Prostate gland (tissue), 2 donors: ENCODE measurements around the gene KAZN. TPM values are rescaled to one million over a fixed set of nuclear protein-coding genes. Genes with fewer than 3 reads are reported as not detected.

ENCODE experiments used
- DNase-seq: peaks from one replicate; pipeline ENCODE4 v3.0.0-alpha.2; 2019; ENCODE audit warnings: low spot score
- H3K27ac ChIP-seq, 2 donors: fragments of 200-600 bp; sonication (generic); 2 replicates each; pipeline ENCODE4 v1.5.1; 2017 to 2019
- H3K27me3 ChIP-seq: fragments of 200-600 bp; sonication (generic); replicated peaks from 2 replicates; pipeline ENCODE4 v1.5.1; 2019; ENCODE audit not compliant: insufficient read depth
- H3K36me3 ChIP-seq, 2 donors: fragments of 200-600 bp; sonication (generic); 1 replicate in 1 of 2; 2 replicates in 1 of 2; pipeline versions ENCODE4 v1.5.1 to v1.8.1; 2017 to 2019
- H3K4me1 ChIP-seq: fragments of 200-600 bp; sonication (generic); replicated peaks from 2 replicates; pipeline ENCODE4 v1.5.1; 2019
- H3K4me3 ChIP-seq, 2 donors: fragments of 200-600 bp; sonication (generic); 2 replicates each; pipeline ENCODE4 v1.5.1; 2017 to 2019
- H3K9me3 ChIP-seq: fragments of 200-600 bp; sonication (generic); 2 replicates; pipeline ENCODE4 v1.5.1; 2017
- POLR2A ChIP-seq: fragments of 450-650 bp; IDR thresholded peaks from one replicate; pipeline ENCODE4 v1.6.1; 2016; ENCODE audit warnings: antibody characterized with exemption, mild to moderate bottlenecking
- POLR2AphosphoS5 ChIP-seq: sonication (generic); formaldehyde crosslinking; IDR thresholded peaks from one replicate; pipeline ENCODE4 v1.6.1; 2017; ENCODE audit warnings: antibody characterized with exemption
- WGBS: methylation state at CpG from one replicate; pipeline ENCODE4 v1.1.5; 2018; 5-methylcytosine and 5-hydroxymethylcytosine counted together
- intact Hi-C: fragments of 100-400 bp; cut with DNase I; formaldehyde crosslinking; loops from one replicate; pipeline ENCODE4 v1.14.2; 2022
- total RNA-seq, 2 donors: library from RNA; depleted of rRNA; stranded (reverse); fragments of >200 nt; gene quantifications; one replicate each; pipeline ENCODE4 v1.1.0, GENCODE V29; 2016
- TF ChIP-seq, protein P1 (sequence below), 4 experiments: fragments of 200-600 bp in 2 of 4; fragments of 450-650 bp in 2 of 4; sonication (generic) in 2 of 4; IDR thresholded peaks; 1 replicate in 3 of 4; 2 replicates in 1 of 4; pipeline ENCODE4 v1.5.1; 2016 to 2019; ENCODE audit warnings: antibody characterized with exemption in 4 of 4, mild to moderate bottlenecking in 2 of 4, moderate library complexity in 2 of 4

Gene KAZN
- total RNA-seq, 2 donors from 2014 or later, result 8.3 to 12.7 TPM

DNA sequence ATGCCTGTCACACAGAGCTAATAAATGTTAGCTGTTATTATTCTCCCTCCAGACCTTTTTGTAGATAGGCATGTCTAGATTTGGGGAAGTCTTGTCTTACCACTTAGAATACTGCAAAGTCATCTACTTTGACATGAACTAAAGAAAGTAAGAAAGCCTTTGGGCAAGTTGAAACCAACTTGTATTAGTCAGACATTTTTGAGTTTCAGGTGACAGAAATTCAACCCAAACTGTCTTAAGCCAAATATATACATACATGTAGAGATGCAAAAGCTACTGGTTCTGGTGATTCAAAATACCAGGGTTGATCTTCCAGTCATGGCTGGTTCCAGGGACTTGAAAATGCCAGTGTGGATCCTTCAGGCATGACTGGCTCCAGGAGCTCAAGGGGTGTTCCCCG is 278.3 kb downstream of the KAZN start:
- intact Hi-C loops, result no loop called here
- Histone ChIP-seq H3K36me3 (no peaks in the 10 kb centered on the region), H3K27me3 (no peaks in the 10 kb centered on the region), H3K9me3 (no peaks in the 10 kb centered on the region), H3K27ac (no peak overlapping the region), H3K4me1 (no peaks in the 10 kb centered on the region), H3K4me3 (no peak overlapping the region)
- no peak for DNase-seq
- WGBS, result 93% methylated on average over 1 of the region's 1 CpG
- TF ChIP-seq POLR2AphosphoS5 (no peak), POLR2A (no peak)
- TF ChIP-seq, protein P1, sequence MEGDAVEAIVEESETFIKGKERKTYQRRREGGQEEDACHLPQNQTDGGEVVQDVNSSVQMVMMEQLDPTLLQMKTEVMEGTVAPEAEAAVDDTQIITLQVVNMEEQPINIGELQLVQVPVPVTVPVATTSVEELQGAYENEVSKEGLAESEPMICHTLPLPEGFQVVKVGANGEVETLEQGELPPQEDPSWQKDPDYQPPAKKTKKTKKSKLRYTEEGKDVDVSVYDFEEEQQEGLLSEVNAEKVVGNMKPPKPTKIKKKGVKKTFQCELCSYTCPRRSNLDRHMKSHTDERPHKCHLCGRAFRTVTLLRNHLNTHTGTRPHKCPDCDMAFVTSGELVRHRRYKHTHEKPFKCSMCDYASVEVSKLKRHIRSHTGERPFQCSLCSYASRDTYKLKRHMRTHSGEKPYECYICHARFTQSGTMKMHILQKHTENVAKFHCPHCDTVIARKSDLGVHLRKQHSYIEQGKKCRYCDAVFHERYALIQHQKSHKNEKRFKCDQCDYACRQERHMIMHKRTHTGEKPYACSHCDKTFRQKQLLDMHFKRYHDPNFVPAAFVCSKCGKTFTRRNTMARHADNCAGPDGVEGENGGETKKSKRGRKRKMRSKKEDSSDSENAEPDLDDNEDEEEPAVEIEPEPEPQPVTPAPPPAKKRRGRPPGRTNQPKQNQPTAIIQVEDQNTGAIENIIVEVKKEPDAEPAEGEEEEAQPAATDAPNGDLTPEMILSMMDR (IDR thresholded peaks at IDR 0.05), result no peak

DNA sequence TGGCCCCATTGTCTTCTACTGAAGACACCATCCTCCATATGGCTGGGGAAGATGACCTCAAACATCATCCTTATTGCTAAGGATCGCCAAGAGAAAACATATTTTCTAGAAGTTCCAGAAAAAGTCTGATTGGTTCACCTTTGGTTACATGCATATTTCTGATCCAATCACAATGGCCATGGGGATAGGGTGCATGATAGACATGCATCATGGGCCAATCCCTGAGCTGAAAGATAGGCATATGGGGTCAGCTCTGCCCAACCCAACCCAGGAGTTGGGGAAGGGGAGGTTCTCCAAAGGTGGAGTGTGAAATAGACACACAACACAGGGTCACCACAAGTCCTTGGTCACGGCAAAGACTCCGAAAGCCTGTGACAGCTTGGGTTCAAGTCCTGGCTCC is 278.7 kb downstream of the KAZN start:
- 92% methylated on average over 3 of the region's 3 CpGs for WGBS
- Histone ChIP-seq H3K9me3 (no peaks in the 10 kb centered on the region), H3K27ac (no peak overlapping the region), H3K4me1 (no peaks in the 10 kb centered on the region), H3K36me3 (no peaks in the 10 kb centered on the region), H3K4me3 (no peak overlapping the region), H3K27me3 (no peaks in the 10 kb centered on the region)
- TF ChIP-seq, protein P1 (IDR thresholded peaks at IDR 0.05), result no peak
- no peak for TF ChIP-seq POLR2AphosphoS5
- TF ChIP-seq POLR2A, result no peak
- intact Hi-C loops, result no loop called here
- DNase-seq, result no peak

DNA sequence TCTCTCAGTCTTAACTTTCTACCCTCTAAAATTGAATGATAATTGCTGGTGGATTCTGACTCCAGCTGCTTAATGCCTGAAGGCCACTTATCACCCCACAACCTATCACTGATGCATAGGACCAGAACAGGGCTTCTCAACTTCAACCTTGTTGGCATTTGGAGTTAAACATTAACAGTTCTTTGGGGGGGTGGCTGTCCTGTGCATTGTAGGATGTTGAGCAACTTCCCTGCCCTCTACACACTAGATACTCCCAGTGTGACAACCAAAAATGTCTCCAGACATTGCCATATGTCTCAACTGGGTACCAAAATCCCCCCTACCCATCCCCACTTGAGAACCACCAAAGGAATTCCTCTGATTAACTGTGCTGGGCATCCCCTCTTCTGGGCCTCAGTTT is 279.6 kb downstream of the KAZN start:
- TF ChIP-seq POLR2AphosphoS5 (no peak), POLR2A (no peak)
- TF ChIP-seq, protein P1 (IDR thresholded peaks at IDR 0.05), result no peak
- H3K27me3 ChIP-seq, result peaks cover 3% of the 10 kb centered on the region
- no peak overlapping the region for H3K4me3 ChIP-seq
- intact Hi-C loops, result no loop called here
- H3K9me3 ChIP-seq, result no peaks in the 10 kb centered on the region
- H3K4me1 ChIP-seq, result no peaks in the 10 kb centered on the region
- H3K27ac ChIP-seq, result no peak overlapping the region
- no peak for DNase-seq
- H3K36me3 ChIP-seq, result no peaks in the 10 kb centered on the region

DNA sequence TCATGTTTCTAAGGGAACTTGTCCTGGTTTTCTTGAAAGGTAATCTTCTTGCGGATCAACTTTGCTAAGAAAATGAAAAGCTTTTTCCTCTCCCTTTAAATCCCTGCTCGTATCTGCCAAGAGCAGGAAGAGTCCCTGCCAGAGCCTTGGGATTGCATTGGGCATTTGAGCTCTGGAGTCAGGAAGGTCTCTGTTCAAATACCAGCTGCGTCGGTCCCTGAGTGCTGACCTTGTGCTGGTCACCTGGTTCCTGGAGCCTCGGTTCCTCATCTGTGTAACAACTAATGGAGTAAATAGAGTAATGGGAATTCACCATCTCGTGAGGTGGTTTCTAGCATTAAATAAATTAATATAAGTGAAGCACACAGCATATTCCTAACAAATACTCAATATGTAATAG is 280.5 kb downstream of the KAZN start:
- Histone ChIP-seq H3K9me3 (no peaks in the 10 kb centered on the region), H3K27ac (no peak overlapping the region), H3K27me3 (peaks cover 3% of the 10 kb centered on the region), H3K4me3 (no peak overlapping the region), H3K36me3 (no peaks in the 10 kb centered on the region), H3K4me1 (no peaks in the 10 kb centered on the region)
- 93% methylated on average over 6 of the region's 6 CpGs for WGBS
- intact Hi-C loops, result no loop called here
- no peak for TF ChIP-seq POLR2A
- TF ChIP-seq POLR2AphosphoS5, result no peak
- TF ChIP-seq, protein P1 (IDR thresholded peaks at IDR 0.05), result no peak
- DNase-seq, result no peak

DNA sequence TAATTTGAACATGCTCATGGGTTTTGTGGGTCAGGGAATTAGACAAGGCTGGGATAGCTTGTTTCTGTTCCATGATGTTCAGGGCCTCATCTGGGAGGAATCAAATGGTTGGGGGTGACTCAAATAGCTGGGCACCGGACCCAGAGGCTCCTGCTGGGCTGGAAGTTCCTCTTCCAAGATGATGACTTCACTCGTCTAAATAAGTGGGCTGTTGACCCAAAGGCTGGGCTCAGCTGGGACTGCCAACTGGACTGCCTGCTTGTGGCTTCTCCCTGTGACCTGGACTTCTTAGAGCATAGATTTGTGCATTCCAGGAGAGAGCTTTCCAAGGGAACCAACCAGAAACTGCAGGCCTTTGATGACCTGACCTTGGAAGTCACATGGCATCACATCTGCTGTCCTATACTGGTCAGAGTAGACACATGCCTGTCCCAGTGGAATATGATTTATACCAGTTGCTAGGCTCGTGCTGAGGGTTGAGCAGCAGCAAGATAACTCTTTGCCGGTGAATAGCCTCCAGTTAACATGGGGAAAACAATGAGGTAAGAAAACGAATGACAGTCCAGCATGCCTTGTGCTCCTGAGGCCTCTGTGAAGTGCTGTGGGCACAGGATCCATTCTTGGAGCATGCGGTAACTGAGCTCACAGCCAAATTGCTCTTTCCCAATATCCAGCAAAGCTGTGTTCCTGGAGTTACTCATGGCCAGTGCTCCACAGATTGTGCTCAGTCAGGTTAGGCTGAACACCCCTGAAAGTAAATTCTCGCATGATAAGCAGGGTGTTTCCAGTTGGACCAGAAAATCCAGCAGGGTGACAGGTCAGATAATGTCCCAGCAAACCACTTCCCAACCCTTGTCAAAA is 282.2 kb downstream of the KAZN start:
- WGBS, result 80% methylated on average over 7 of the region's 7 CpGs
- no peak for TF ChIP-seq POLR2AphosphoS5
- TF ChIP-seq, protein P1 (IDR thresholded peaks at IDR 0.05), result no peak
- no peak for TF ChIP-seq POLR2A
- Histone ChIP-seq H3K4me3 (no peak overlapping the region), H3K4me1 (no peaks in the 10 kb centered on the region), H3K27ac (no peak overlapping the region), H3K9me3 (no peaks in the 10 kb centered on the region), H3K36me3 (no peaks in the 10 kb centered on the region), H3K27me3 (peaks cover 3% of the 10 kb centered on the region)
- intact Hi-C loops, result no loop called here
- no peak for DNase-seq
